Prostate gland (tissue), 2 donors: ENCODE data around the gene TARBP1.

Source experiments
- POLR2A ChIP-seq: fragments of 450-650 bp; IDR thresholded peaks from one replicate; pipeline ENCODE4 v1.6.1; 2016; ENCODE audit warnings: antibody characterized with exemption, mild to moderate bottlenecking
- TF ChIP-seq, protein P1 (sequence below), 4 experiments: fragments of 200-600 bp in 2 of 4; fragments of 450-650 bp in 2 of 4; sonication (generic) in 2 of 4; IDR thresholded peaks; 1 replicate in 3 of 4; 2 replicates in 1 of 4; pipeline ENCODE4 v1.5.1; 2016 to 2019; ENCODE audit warnings: antibody characterized with exemption in 4 of 4, mild to moderate bottlenecking in 2 of 4, moderate library complexity in 2 of 4

GRCh38 chr1:234473118-234473517, 5.9 kb downstream of the TARBP1 start:
- TF ChIP-seq, protein P1, sequence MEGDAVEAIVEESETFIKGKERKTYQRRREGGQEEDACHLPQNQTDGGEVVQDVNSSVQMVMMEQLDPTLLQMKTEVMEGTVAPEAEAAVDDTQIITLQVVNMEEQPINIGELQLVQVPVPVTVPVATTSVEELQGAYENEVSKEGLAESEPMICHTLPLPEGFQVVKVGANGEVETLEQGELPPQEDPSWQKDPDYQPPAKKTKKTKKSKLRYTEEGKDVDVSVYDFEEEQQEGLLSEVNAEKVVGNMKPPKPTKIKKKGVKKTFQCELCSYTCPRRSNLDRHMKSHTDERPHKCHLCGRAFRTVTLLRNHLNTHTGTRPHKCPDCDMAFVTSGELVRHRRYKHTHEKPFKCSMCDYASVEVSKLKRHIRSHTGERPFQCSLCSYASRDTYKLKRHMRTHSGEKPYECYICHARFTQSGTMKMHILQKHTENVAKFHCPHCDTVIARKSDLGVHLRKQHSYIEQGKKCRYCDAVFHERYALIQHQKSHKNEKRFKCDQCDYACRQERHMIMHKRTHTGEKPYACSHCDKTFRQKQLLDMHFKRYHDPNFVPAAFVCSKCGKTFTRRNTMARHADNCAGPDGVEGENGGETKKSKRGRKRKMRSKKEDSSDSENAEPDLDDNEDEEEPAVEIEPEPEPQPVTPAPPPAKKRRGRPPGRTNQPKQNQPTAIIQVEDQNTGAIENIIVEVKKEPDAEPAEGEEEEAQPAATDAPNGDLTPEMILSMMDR (IDR thresholded peaks at IDR 0.05), result no peak
- TF ChIP-seq POLR2A, result no peak
